Measurements from ENCODE around the gene LRRC75B. TPM values are rescaled to one million over a fixed set of nuclear protein-coding genes. Genes with fewer than 3 reads are reported as not detected.

LRRC75B gene, protein sequence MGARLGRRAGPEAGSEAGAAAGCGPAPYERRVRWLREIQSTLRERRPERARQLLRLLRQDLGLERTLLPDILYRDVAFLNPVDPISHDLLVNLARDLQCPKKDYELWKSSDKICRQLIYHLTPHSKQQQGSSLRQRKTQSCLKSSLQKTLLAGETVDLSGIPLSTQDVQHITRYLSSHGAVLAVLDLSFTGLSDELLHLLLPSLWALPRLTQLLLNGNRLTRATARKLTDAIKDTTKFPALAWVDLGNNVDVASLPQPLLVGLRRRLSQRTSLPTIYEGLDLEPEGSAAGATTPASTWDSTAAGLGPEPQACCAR
- 5.5 and 34.5 TPM in 2 replicates for total RNA-seq

DNA sequence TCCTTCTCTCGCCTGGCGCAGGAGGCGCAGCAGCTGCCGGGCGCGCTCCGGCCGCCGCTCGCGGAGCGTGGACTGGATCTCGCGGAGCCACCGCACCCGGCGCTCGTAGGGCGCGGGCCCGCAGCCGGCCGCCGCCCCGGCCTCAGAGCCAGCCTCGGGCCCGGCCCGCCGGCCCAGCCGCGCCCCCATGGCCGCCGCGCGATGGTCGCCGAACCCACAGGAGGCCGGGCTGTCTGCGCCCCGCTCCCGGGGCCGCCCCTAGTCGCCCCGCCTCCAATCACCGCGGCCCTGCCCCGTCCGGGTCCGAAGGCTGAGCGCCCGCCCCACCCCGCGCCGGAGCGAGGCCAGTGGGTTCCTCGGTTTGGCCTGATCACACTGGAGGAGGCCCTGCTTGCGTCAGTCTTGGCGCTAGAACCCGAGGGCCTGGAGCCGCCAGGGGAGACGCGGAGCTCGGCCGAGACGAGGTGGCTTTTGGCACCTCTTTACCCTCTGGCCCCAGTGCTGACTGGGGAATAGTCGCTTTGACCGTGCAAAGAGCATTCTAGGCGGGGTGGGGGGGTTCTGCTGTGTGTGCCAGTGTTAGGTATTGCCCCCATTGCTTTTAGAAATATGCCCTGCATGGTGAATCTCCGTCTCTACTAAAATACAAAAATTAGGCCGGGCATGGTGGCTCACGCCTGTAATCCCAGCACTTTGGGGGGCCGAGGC, at the start of gene LRRC75B:
TSS of gene LRRC75B (minus strand) at position 223 of the 708 bp plus-strand sequence. CDS start at position 189, 34 bp downstream.

DNA sequence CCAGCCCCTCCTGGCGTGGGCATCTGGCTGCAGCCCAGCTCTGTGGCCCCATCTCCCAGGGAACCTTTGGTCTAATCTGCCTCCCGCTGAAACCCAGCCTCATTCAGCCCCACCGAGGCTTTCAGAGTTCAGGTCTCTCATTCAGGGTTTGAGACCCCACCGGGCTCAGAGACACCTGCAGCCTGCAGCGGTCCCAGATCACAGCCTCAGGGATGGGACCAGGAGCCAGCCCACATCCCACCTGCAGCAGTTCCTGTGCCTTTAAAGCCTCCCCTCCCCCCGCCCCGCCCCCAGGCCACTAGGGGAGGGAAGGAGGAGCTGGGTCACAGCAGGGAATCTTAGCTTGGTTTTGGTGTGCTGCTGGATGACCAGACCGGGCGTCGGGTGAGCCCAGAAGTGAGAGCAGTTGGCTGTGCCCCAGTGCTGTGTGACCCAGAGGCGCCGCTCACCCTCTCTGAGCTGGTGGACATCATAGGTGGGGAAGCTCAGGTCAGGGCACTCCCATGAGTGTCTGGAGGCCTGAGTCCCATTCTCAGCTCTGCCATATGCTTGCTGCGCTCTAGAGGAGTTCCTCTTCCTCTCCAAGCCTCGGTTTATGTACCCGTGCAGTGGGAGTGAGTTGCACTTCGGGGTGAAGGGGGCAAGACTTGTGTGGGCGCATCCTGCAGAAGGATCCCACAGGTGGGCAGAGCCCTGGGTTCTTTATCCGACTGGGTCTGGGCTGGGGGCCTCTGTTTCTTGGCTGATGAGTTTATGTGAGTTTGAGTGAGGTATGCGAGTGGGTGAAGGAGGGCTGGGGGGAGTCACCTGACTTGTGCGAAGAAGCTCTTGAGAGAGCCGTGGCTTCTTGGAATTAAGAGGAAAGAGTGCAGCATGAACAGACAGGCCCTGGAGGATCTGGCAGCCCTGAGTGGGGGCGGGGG, 10.2 kb upstream of the LRRC75B start, which contains the start of gene GGT1:
TSS of gene GGT1 (plus strand) at position 347 of the 923 bp plus-strand sequence. CDS start 7,889 bp downstream, outside the sequence.

DNA sequence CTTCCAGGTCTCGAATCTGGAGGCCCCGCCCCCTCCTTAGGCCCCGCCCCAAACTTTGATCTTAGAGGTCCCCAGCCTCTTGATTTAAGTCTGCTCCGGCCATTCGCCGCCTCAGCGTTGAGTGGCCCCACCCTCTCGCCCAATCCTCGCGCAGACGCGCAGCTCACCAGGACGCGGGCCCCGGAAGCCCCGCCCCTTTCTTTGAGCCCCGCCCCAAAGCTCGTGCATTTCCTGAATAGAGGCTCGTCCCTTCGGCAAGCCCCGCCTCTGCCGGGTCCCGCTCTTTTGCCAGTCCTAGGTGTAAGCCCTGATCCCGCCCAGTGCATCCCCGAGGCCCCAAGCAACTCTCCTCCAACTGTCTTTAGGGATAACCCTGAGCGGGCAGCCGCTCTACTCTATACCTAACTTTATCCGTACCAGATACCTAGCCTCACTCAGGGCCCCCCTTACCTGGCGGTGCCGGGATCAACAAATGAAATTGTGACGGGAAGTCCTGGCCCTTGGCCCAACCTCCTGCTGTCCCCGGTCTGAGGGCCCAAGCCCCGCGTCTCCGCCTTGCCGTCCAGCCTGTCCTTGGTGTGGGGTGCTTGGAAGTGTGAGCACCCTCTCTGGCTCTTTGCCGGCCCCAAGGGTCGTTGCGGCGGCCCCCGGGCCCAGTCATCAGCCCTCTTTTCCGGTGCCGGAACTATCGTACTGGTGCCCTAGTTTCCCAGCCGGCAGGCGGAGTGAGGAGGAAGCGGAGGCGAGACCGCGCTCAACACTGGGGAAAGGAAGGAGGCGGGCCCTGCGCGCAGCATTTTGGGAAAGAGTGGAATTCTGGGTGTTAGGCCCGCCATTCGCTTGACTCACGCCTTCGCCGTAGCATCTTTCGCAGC, 37.5 kb downstream of the LRRC75B start, which contains the start of gene SNRPD3:
TSS of gene SNRPD3 (plus strand) at position 835 of the 875 bp plus-strand sequence. CDS start 1,676 bp downstream, outside the sequence.

DNA sequence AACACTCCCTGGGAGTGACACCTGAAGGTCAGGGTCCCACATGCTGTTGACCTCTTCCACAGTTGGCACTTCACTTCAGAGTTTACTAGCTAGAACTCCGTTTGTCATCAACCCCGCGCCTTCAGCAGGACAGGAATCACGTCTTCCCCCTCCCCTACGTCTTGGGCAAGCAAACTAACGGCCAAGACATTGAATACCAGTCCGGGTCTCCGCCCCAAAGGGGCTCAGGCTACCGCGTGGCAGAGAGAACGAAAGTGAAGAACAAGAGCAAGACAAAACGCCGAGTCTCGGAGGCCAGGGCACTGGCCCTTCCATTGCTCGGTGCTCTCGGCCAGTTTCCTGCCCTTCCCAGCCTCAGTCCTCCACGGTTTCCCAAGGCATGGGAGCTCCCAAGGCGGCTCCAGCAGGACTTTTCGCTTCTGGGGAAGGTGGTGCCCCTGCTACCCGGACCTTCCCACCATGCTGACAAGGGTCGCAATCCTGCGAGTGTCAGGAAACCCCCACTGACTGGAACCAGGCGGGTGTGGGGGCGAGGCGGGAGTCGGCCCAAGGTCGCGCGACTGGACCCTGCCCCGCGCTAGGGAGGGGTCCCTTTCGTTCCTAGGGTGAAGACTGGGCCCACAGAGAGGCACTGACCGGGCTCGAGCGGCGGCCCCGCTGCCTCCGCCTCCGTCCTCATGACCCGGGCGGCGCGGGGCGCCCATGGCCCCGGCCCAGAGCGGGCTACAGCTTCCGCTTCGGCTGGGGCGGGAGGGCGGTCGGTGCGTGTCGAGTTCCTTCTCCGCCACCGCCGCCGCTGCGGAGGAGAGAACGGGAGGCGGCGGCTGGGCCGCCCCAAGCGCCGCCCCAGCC, 38.3 kb downstream of the LRRC75B start, which contains the start of gene GUCD1:
TSS of gene GUCD1 (minus strand) at position 826 of the 852 bp plus-strand sequence. CDS start at position 679, 147 bp downstream.

Other genes with a start within 250 kb of the LRRC75B start
- gene ADORA2A, start 165.5 kb downstream of the LRRC75B start, total RNA-seq: 0.49 and 4.2 TPM in 2 replicates
- 0.16 and 0.38 TPM in 2 replicates for gene UPB1, start 97.7 kb downstream of the LRRC75B start, total RNA-seq
- gene GUCD1, start 37.9 kb downstream of the LRRC75B start, total RNA-seq: 130 and 149 TPM in 2 replicates
- gene SNRPD3, start 37.1 kb downstream of the LRRC75B start, total RNA-seq: 121 and 206 TPM in 2 replicates
- 5.2 and 60.7 TPM in 2 replicates for gene GGT1, start 10.1 kb upstream of the LRRC75B start, total RNA-seq
- gene PIWIL3, start 181.6 kb upstream of the LRRC75B start, total RNA-seq: not detected in 2 replicates
- under 0.01 TPM in 1 of 2 replicates, not detected in the other for gene SGSM1, start 213.1 kb upstream of the LRRC75B start, total RNA-seq